ENCODE data around the gene OR4E2.

The OR4E2 gene

DNA sequence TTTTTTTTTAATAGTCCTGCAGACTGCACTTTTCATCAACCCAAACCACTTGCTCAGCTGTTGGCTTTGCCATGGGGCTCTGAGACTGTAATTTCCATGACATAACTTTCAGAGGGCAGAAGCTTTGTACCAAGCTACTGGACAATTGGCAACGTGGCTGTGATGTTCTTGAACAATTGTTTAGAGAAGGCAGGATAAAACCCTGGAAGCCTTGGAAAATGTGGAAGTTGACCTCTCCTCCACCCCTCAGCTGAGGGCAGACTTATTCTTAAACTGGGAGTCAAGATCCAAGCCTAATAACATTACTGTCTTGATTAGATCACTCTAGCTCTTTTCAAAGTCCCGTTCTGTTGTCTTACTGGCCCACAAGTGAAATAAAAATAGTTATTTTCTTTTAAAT is 17.7 kb downstream of the OR4E2 start:
- no peak for TF ChIP-seq CEBPB (IDR thresholded peaks at IDR 0.05)
- no peak for TF ChIP-seq NFIC (IDR thresholded peaks at IDR 0.05)
- no peak for TF ChIP-seq CREB1 (IDR thresholded peaks at IDR 0.05; ENCODE audit: low read depth)
- TF ChIP-seq TCF12 (IDR thresholded peaks at IDR 0.05; ENCODE audit: low read depth), result no peak
- no peak for TF ChIP-seq RAD21 (IDR thresholded peaks at IDR 0.05; ENCODE audit: low read depth)
- no peak for TF ChIP-seq TEAD4 (IDR thresholded peaks at IDR 0.05)
- no peak for TF ChIP-seq TAF1 (IDR thresholded peaks at IDR 0.05; ENCODE audit: low read depth)
- no peak for TF ChIP-seq ZBTB7A (IDR thresholded peaks at IDR 0.05; ENCODE audit: low read depth)
- TF ChIP-seq YY1 (IDR thresholded peaks at IDR 0.05; ENCODE audit: low read depth), result no peak
- TF ChIP-seq, protein P1, sequence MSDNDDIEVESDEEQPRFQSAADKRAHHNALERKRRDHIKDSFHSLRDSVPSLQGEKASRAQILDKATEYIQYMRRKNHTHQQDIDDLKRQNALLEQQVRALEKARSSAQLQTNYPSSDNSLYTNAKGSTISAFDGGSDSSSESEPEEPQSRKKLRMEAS (IDR thresholded peaks at IDR 0.05), result no peak
- TF ChIP-seq FOXM1 (IDR thresholded peaks at IDR 0.05; ENCODE audit: borderline replicate concordance, low read depth), result no peak
- TF ChIP-seq, protein P2, sequence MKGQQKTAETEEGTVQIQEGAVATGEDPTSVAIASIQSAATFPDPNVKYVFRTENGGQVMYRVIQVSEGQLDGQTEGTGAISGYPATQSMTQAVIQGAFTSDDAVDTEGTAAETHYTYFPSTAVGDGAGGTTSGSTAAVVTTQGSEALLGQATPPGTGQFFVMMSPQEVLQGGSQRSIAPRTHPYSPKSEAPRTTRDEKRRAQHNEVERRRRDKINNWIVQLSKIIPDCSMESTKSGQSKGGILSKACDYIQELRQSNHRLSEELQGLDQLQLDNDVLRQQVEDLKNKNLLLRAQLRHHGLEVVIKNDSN (IDR thresholded peaks at IDR 0.05), result no peak

DNA sequence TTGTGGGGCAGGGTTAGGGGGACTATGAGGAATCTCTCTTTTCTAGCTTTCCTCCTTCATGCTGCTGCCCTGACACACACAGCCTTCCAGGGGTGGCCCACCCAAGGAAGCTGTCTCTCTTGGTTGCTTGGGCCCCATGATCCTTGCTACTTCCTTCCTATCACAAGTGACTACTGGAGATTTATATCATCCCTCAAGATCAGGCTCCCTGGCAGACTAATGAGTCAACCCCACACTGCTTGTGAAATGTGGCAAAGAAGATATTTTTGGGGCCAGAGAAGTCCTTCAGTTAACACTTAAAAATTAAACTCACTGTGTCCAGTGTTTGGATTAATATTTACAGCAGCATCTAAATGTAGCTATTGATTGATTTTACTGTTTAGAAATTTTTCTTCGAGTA is 18.5 kb downstream of the OR4E2 start:
- no peak for TF ChIP-seq ZBTB7A (IDR thresholded peaks at IDR 0.05; ENCODE audit: low read depth)
- TF ChIP-seq, protein P1 (IDR thresholded peaks at IDR 0.05), result no peak
- no peak for TF ChIP-seq NFIC (IDR thresholded peaks at IDR 0.05)
- no peak for TF ChIP-seq TAF1 (IDR thresholded peaks at IDR 0.05; ENCODE audit: low read depth)
- TF ChIP-seq RAD21 (IDR thresholded peaks at IDR 0.05; ENCODE audit: low read depth), result no peak
- TF ChIP-seq CREB1 (IDR thresholded peaks at IDR 0.05; ENCODE audit: low read depth), result no peak
- TF ChIP-seq, protein P3, sequence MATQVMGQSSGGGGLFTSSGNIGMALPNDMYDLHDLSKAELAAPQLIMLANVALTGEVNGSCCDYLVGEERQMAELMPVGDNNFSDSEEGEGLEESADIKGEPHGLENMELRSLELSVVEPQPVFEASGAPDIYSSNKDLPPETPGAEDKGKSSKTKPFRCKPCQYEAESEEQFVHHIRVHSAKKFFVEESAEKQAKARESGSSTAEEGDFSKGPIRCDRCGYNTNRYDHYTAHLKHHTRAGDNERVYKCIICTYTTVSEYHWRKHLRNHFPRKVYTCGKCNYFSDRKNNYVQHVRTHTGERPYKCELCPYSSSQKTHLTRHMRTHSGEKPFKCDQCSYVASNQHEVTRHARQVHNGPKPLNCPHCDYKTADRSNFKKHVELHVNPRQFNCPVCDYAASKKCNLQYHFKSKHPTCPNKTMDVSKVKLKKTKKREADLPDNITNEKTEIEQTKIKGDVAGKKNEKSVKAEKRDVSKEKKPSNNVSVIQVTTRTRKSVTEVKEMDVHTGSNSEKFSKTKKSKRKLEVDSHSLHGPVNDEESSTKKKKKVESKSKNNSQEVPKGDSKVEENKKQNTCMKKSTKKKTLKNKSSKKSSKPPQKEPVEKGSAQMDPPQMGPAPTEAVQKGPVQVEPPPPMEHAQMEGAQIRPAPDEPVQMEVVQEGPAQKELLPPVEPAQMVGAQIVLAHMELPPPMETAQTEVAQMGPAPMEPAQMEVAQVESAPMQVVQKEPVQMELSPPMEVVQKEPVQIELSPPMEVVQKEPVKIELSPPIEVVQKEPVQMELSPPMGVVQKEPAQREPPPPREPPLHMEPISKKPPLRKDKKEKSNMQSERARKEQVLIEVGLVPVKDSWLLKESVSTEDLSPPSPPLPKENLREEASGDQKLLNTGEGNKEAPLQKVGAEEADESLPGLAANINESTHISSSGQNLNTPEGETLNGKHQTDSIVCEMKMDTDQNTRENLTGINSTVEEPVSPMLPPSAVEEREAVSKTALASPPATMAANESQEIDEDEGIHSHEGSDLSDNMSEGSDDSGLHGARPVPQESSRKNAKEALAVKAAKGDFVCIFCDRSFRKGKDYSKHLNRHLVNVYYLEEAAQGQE (IDR thresholded peaks at IDR 0.05; ENCODE audit: low read depth), result no peak
- TF ChIP-seq FOXM1 (IDR thresholded peaks at IDR 0.05; ENCODE audit: borderline replicate concordance, low read depth), result no peak
- no peak for TF ChIP-seq EP300 (IDR thresholded peaks at IDR 0.05; ENCODE audit: borderline replicate concordance)
- no peak for TF ChIP-seq TEAD4 (IDR thresholded peaks at IDR 0.05)
- TF ChIP-seq CEBPB (IDR thresholded peaks at IDR 0.05), result no peak
- TF ChIP-seq EGR1 (IDR thresholded peaks at IDR 0.05), result no peak
- TF ChIP-seq YY1 (IDR thresholded peaks at IDR 0.05; ENCODE audit: low read depth), result no peak
- TF ChIP-seq, protein P2 (IDR thresholded peaks at IDR 0.05), result no peak
- no peak for TF ChIP-seq TCF12 (IDR thresholded peaks at IDR 0.05; ENCODE audit: low read depth)

DNA sequence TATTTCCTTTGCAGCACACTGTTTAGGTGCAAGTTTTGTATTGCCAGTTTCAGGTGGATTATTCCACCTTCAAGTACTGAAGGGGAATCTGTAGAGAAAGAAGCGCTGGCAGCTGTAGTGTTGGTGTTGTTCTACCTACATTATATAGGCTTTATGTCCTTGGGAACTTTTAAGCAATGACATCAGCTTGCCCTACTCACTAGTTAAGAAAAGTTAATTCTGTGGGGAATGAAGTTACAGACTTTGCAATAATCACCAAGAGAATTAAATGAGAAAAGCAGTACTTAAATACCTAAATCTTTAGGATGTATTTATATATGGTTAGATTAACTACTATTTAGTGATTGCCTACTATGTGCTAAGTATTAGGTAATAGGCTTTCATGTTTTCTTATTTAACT is 20.1 kb downstream of the OR4E2 start, which contains the start of gene OR4E1:
Gene OR4E1 (minus strand): TSS at position 101 of the 400 bp plus-strand sequence. CDS start 2,883 bp downstream, outside the sequence.
- TF ChIP-seq TAF1 (IDR thresholded peaks at IDR 0.05; ENCODE audit: low read depth) (no peak), CEBPB (IDR thresholded peaks at IDR 0.05) (no peak), TCF12 (IDR thresholded peaks at IDR 0.05; ENCODE audit: low read depth) (no peak), RAD21 (IDR thresholded peaks at IDR 0.05; ENCODE audit: low read depth) (no peak), TEAD4 (IDR thresholded peaks at IDR 0.05) (no peak), EP300 (IDR thresholded peaks at IDR 0.05; ENCODE audit: borderline replicate concordance) (no peak), EGR1 (IDR thresholded peaks at IDR 0.05) (no peak), YY1 (IDR thresholded peaks at IDR 0.05; ENCODE audit: low read depth) (no peak), NFIC (IDR thresholded peaks at IDR 0.05) (no peak), CREB1 (IDR thresholded peaks at IDR 0.05; ENCODE audit: low read depth) (no peak), FOXM1 (IDR thresholded peaks at IDR 0.05; ENCODE audit: borderline replicate concordance, low read depth) (no peak)
- TF ChIP-seq, protein P1 (IDR thresholded peaks at IDR 0.05), result no peak
- TF ChIP-seq, protein P2 (IDR thresholded peaks at IDR 0.05), result no peak
- TF ChIP-seq, protein P3 (IDR thresholded peaks at IDR 0.05; ENCODE audit: low read depth), result no peak

DNA sequence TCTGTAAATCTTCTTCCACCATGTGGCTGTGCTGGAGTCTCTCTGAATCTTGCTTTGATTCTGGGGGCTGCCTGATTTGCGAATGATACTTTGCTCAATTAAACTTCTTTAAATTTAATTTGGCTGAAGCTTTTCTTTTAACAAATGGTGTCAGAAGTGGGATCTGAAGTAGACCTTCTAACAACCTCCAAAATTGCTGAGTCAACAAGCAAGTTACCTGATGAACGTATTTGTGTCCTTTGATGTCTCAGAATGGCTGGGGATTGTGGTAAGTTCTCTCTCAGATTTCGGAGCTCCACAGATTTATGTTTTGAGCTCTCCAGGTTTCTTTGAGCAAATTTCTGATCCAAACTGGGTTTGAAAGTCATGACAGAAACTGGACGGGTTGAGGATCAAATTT is 21.9 kb downstream of the OR4E2 start:
- TF ChIP-seq YY1 (IDR thresholded peaks at IDR 0.05; ENCODE audit: low read depth) (no peak), CREB1 (IDR thresholded peaks at IDR 0.05; ENCODE audit: low read depth) (no peak), EP300 (IDR thresholded peaks at IDR 0.05; ENCODE audit: borderline replicate concordance) (no peak), NFIC (IDR thresholded peaks at IDR 0.05) (no peak), CEBPB (IDR thresholded peaks at IDR 0.05) (no peak), FOXM1 (IDR thresholded peaks at IDR 0.05; ENCODE audit: borderline replicate concordance, low read depth) (no peak), ZBTB7A (IDR thresholded peaks at IDR 0.05; ENCODE audit: low read depth) (no peak), EGR1 (IDR thresholded peaks at IDR 0.05) (no peak), TEAD4 (IDR thresholded peaks at IDR 0.05) (no peak), RAD21 (IDR thresholded peaks at IDR 0.05; ENCODE audit: low read depth) (no peak)
- TF ChIP-seq, protein P3 (IDR thresholded peaks at IDR 0.05; ENCODE audit: low read depth), result no peak
- TF ChIP-seq, protein P2 (IDR thresholded peaks at IDR 0.05), result no peak
- TF ChIP-seq, protein P1 (IDR thresholded peaks at IDR 0.05), result no peak
